ENCODE data around the gene CFAP74. TPM values are rescaled to one million over a fixed set of nuclear protein-coding genes. Genes with fewer than 3 reads are reported as not detected.

CFAP74 gene
- total RNA-seq, 2 donors from 2014 or later, result not detected

DNA sequence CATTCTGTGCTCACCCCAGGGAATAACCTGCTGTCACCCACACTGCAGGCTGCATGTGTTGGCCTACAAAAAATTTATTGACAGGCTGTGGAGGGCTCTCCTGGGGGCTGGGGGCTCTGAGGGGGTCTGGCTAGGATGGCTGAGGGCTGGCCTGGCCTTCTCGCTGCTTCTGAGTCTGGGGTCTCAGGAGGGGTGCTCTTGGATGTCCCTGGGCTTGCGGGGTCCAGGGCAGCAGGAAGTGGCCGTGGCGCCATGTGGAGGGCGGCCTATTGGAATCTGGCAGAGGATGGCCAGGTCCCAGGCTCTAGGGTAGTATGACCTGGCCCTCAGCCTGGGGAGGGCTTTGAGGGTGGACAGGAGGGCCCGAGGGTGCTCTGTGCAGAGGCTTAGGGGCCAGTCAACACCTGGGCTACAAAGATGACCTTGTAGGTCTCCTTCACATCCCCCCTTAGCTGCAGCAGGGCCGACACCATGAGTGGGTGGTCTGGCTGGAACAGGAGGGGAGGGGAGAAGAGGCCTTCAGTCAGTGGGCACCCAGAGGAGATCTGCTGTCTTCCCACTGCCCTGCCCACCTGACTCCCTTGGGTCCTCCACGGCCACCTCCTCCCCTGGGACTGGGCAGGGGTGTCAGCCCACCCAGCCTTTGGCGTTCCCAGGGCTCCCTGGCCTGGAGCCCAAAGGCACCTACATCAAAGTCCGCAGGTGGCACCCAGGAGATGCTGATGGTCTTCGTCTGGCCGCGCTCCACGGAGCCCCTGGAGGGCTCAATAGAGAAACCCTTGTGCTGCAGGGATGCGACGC lies 81.5 kb downstream of the CFAP74 start:
- Histone ChIP-seq H3K27ac (no peak overlapping the region), H3K36me3 (no peaks in the 10 kb centered on the region), H3K27me3 (replicated peaks; ENCODE audit: insufficient read depth) (no peaks in the 10 kb centered on the region), H3K4me3 (no peak overlapping the region), H3K4me1 (ENCODE audit: control insufficient read depth in 1 of 2, low read depth in 2 of 2) (peaks cover 0 to 10% of the 10 kb centered on the region in 2 donors), H3K9me3 (no peaks in the 10 kb centered on the region)
- ATAC-seq (ENCODE audit: insufficient number of reproducible peaks, low FRiP score, low read depth) (no peak), DNase-seq (ENCODE audit: low spot score) (no peak)
- no peak for TF ChIP-seq CTCF (IDR thresholded peaks at IDR 0.05)

GRCh38 chr1:1921459-1921862 lies 82.1 kb downstream of the CFAP74 start:
- H3K4me3 ChIP-seq, result no peak overlapping the region
- no peaks in the 10 kb centered on the region for H3K27me3 ChIP-seq (replicated peaks; ENCODE audit: insufficient read depth)
- TF ChIP-seq CTCF (IDR thresholded peaks at IDR 0.05), result no peak
- ATAC-seq (ENCODE audit: insufficient number of reproducible peaks, low FRiP score, low read depth) (no peak), DNase-seq (ENCODE audit: low spot score) (no peak)
- H3K36me3 ChIP-seq, result no peaks in the 10 kb centered on the region
- H3K9me3 ChIP-seq, result no peaks in the 10 kb centered on the region
- no peak overlapping the region for H3K27ac ChIP-seq
- peaks cover 0 to 10% of the 10 kb centered on the region in 2 donors for H3K4me1 ChIP-seq (ENCODE audit: control insufficient read depth in 1 of 2, low read depth in 2 of 2)

DNA sequence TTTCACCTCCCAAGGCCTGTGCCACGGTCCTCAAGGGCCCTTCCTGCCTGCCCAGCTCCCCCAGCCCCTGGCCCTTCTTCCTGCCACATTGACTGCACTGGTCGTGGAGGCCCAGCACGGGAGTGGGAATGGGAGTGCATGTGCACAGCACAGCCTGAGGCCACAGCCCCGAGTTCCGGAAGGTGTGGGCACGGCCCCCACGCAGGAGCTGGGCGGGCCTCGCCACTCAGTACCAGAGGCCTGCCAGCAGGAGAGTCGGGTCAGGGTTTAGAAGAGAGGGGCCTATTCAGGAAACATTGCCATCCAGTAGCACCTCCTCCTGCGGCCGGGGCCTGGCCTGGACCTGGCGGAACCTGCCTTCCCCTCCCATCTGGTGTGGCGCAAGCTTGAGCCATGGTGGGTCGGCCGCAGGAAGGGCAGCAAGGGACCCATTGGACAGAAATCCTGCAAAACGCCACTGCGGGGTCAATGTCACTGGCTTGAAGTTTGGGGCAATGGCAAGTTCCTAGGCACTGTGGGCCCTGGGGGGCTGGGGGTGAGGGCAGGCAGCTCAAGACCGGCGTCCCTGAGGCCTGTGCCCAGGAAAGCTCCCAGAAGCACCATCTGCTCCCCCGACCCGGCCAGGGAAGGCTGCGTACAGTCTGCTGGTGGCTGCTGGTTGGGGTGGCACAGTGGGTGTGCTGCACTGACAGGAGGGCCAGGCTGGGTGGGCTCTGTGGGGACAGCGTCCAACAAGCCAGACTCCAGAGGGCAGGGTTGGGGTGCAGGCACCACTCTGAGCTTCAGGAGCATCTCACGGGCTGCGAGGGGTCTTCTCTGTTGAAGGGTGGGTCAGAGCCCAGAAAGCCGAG lies 82.8 kb downstream of the CFAP74 start:
- DNase-seq (ENCODE audit: low spot score) (no peak), ATAC-seq (ENCODE audit: insufficient number of reproducible peaks, low FRiP score, low read depth) (no peak)
- no peaks in the 10 kb centered on the region for H3K36me3 ChIP-seq
- H3K27ac ChIP-seq, result no peak overlapping the region
- no peak overlapping the region for H3K4me3 ChIP-seq
- H3K9me3 ChIP-seq, result no peaks in the 10 kb centered on the region
- no peaks in the 10 kb centered on the region for H3K27me3 ChIP-seq (replicated peaks; ENCODE audit: insufficient read depth)
- H3K4me1 ChIP-seq (ENCODE audit: control insufficient read depth in 1 of 2, low read depth in 2 of 2), result peaks cover 0 to 10% of the 10 kb centered on the region in 2 donors
- no peak for TF ChIP-seq CTCF (IDR thresholded peaks at IDR 0.05)

DNA sequence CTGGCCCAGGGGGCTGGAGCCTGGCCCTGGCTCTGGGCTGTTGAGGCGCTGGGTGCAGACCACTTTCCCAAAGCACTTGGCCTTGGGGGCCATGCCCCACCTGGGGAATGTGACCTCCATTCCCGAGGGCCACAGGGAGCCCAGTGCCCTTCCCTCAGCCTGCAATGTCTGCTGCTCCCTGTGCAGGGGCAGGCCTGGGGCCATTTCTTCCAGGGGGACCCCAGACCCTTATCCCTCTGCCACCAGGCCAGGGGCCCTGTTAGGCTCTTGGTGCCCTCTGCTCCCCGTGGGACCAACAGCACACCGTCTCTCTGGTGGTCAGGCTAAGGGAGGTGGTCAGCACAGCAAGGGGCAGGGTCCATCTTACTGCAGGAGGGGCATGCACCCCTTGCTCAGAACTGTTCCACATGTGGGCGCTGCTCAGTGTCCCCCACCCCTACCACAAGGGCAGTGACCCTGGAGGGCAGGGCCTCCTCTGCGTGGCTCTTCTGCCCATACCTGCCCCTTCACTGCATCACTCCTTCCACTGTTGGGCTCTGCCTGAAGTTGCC lies 83.5 kb downstream of the CFAP74 start:
- Histone ChIP-seq H3K27ac (no peak overlapping the region), H3K36me3 (no peaks in the 10 kb centered on the region), H3K4me1 (ENCODE audit: control insufficient read depth in 1 of 2, low read depth in 2 of 2) (peaks cover 0 to 10% of the 10 kb centered on the region in 2 donors), H3K27me3 (replicated peaks; ENCODE audit: insufficient read depth) (no peaks in the 10 kb centered on the region), H3K4me3 (peak overlapping the region; percentile 72), H3K9me3 (no peaks in the 10 kb centered on the region)
- no peak for TF ChIP-seq CTCF (IDR thresholded peaks at IDR 0.05)
- DNase-seq (ENCODE audit: low spot score) (no peak), ATAC-seq (ENCODE audit: insufficient number of reproducible peaks, low FRiP score, low read depth) (no peak)

Measured in thoracic aorta (tissue), 2 donors.